ENCODE data around the gene RPL11. TPM values are rescaled to one million over a fixed set of nuclear protein-coding genes. Genes with fewer than 3 reads are reported as not detected.

Gene RPL11
- total RNA-seq (ENCODE audit: low replicate concordance) = 1,088 and 1,595 TPM in 2 replicates

DNA sequence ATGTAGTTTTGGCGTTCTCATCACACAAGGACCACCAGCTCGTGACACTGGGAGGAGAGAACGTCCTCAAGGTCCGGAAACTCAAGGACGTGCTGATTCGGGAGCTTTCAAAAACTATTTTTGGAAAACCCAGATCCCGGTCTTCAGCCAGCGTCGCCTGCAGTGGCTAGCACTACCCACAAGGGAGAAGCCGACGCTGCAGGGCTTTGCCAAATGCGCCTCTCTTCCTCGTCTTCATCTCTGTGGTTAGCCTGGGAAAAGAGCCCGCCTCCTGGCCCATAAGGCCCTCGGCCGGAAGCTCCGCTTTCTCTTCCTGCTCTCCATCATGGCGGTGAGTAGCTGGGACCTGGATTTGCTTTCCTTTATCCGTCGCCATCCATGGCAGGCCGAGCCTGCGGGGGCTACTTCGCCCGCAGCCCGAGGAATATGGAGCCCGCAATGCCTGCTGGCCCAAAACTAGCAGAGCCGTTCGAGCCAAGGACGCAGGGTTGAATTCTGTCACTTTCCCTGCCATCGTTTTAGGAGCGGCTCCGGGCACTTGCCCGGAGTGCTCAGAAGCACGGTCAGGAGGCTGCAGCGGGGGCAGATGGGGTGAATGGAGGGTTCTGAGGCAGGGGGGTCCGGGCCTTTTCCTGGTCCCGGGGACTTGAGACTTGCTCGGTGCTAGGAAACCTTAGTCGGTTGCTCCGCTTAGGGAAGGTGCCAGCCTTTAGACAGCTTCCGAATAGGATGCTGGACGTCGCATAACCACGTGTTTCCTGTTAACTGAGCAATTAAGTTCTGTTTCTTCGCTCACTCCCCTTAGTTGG lies at the start of gene RPL11:
Gene RPL11 (plus strand): TSS at position 308 of the 809 bp plus-strand sequence. CDS start 18 bp downstream, at position 326.

DNA sequence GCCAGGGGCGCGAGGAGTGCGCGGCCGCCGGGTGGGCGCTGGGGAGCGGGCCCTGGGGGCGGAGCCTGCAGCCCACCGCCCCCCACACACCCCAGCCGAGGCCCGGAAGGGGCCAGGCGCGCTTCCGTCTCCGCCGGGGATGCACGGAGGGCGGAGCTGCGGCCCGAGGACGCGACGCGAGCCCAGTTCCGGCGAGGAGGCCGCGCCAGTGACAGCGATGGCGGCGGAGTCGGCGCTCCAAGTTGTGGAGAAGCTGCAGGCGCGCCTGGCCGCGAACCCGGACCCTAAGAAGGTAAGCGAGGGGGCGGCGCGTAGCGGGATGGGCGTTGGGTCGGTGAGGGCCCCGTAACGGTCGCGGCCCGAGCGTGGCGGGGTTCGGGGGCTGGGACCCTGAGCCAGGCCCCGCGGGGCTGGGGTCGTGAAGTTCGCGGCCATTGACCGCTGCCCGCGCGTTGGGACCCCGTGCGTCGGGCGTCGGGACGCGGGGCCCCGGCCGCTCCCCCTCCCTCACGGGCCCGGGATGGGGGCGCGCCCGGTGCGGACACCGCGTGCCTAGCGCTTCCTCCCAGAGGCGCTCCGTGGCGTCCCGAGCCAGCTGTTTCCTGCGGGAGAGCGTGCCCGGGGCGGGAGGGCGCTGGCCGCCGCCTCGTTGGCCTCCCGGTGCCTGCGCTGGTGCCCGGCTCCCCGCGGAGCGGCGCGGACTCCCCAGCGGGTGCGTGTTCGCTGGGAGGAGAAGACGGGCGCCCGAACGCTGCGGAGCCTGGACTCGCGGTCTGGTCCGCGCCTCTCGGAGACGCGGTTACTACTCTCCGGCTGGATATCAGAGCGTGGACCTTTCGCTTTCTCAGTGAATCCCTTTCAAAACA lies 51.9 kb downstream of the RPL11 start, which contains the start of gene ELOA:
Gene ELOA (plus strand): TSS at position 185 of the 866 bp plus-strand sequence. CDS start 33 bp downstream, at position 218.

Other genes starting within 250 kb of the RPL11 start
- 22.6 and 83.3 TPM in 2 replicates for gene ASAP3, start 207.6 kb upstream of the RPL11 start, total RNA-seq (ENCODE audit: low replicate concordance)
- 0.15 TPM in 1 of 2 replicates, not detected in the other for gene E2F2, start 160.6 kb upstream of the RPL11 start, total RNA-seq (ENCODE audit: low replicate concordance)
- gene ID3, start 132.3 kb upstream of the RPL11 start, total RNA-seq (ENCODE audit: low replicate concordance) = 12.9 and 509 TPM in 2 replicates
- gene ELOA, start 51.7 kb downstream of the RPL11 start, total RNA-seq (ENCODE audit: low replicate concordance) = 7.3 and 19.5 TPM in 2 replicates
- 29.8 and 30.2 TPM in 2 replicates for gene PITHD1, start 86.6 kb downstream of the RPL11 start, total RNA-seq (ENCODE audit: low replicate concordance)
- 21.2 and 45.5 TPM in 2 replicates for gene LYPLA2, start 99.3 kb downstream of the RPL11 start, total RNA-seq (ENCODE audit: low replicate concordance)
- gene GALE, start 108.9 kb downstream of the RPL11 start, total RNA-seq (ENCODE audit: low replicate concordance) = 8.0 and 27.4 TPM in 2 replicates
- 48.9 and 51.7 TPM in 2 replicates for gene HMGCL, start 133.6 kb downstream of the RPL11 start, total RNA-seq (ENCODE audit: low replicate concordance)
- gene FUCA1, start 176.5 kb downstream of the RPL11 start, total RNA-seq (ENCODE audit: low replicate concordance) = 12.4 and 14.4 TPM in 2 replicates
- gene CNR2, start 221.6 kb downstream of the RPL11 start, total RNA-seq (ENCODE audit: low replicate concordance) = not detected in 2 replicates